NCI-H1092 (cell line): ENCODE results near the gene SLIT3.

Source experiments
- DNase-seq: peaks from one replicate; lab custom pipeline; 2025; lab: John Stamatoyannopoulos, UW

SLIT3 gene

DNA sequence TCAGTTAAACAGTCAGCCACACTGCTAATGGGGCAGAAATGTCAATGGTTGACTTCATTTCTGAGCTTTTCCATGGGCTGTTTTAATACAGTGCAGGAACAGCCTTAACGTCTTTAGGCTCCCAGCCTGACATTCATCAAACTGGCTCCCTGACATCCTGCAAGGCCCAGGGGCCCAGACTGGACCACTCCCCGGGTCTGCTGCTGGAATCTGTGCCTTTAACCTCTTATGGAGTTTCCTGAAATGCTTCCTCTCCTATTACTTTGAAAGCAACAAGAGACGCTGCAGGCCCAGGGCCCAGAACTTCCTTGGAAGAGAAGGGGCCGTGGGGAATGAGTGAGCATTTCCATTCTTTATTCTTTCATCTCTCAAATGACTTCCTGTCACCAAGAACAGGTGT lies 504.9 kb downstream of the SLIT3 start:
- DNase-seq: no peak

DNA sequence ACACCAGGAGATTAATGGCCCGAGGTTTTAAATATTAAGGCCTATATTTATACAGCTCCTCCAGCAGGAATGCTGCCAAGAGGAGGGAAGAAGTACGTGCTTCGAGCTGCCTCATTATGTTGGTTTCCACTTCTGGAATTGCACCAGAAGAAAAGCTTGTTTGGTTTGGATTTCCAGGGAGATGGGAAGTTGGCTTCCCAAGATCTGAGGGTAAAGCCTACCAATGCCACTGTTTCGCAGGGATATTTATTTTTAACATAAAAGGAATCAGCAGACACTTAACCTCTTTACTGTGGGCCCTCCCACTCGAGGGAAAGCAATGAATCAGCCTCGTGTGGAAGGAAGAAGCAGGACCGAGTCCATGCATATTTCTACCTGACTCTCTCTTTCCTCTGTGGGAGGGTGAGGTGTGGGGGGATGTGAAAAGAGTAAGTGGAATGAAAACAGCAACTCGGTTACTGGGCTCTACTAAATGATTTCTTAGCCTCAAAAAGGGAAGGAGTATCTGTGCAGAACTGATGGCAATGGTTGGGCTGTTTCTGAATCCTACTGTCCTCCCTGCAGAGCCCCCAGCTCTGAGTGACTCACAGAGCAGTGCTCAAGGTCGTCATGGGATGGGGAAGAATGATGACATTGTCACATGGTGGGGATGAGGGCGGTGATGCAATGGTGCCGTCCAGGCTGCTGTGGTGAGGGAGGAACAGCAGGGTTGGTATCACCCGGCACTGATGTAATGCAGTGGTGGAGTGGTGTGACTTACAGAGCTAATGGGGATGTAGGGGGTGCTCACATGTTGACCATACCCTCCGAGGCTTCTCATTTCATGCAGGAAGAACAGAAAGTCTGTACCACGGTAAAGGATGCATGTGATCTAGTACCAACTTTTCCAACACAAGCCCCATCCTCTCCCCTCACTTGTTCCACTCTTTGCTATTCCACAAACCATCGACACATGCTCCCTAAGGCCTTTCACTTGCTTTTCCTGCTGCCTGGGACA lies 506.8 kb downstream of the SLIT3 start:
- DNase-seq: no peak

DNA sequence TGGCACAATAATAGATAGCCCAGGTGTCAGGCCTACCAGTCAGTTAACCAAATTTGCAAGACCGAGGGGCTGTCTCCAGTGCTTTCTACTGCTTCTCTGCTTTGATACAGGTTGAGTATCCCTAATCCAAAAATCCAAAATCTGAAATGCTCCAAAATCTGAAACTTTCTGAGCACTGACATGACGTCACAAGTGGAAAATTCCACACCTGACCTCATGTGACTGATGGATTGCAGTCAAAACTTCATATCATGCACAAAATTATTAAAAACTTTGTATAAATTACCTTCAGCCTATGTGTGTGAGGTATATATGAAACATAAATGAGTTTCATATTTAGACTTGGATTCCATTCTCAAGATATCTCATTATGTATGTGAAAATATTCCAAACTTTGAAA lies 508.3 kb downstream of the SLIT3 start:
- no peak for DNase-seq

DNA sequence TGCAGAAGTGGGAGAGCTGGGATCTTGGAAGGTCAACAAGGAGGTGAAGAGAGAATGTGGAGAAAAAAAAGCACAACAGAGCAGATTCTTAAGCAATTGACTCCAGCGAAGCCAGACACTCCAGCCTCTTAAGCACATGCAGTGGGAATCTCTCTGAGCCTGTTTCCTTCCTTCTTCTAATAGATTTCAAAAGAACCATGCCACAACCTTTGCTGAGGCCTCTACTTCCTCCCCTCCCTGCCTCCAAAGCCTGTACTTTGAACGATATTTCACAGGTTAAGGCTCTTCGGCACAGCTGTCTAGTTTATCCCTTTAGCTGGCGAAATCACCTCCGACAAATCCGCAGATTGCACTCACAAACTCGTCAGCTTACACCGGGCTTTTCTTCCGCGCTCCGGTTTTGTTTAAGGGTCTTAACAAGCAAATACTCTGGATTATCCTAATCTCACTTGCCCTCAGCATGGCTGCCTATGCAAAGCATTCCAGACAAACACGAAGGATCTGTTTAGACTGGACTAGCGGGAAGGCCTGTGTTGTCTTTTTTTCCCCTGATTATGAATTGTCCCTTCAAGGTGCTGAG lies 510.2 kb downstream of the SLIT3 start:
- DNase-seq: no peak

DNA sequence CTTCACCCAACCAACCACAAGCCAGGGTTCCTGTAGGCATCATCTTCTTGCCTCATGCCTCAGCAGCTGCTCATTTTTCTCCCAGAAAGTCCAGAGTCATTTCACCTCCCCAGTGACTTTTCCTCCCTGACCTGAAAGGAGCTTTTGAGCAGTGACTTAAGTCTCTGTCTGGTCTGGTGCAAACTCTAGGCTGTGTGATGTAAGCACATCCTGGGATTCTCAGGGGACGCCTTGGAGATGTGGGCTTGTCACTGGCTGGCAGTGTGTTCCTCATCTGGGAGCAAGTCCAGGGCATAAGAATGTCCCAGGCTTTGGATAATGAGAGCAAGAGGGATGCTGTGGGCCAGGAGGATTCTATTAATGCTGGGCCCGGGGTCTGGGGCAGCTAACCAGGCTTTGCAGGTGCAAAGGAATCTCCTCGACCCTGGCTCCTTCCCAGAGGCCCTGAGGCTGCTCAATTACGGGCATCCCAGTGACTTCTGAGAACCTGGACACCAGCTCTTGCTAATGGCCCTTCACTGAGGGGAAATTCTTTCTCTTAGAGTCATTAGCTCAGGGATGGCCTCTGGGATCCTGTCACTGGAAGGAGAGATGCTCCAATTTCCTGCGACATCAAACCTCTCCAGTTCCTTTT lies 510.8 kb downstream of the SLIT3 start:
- no peak for DNase-seq

DNA sequence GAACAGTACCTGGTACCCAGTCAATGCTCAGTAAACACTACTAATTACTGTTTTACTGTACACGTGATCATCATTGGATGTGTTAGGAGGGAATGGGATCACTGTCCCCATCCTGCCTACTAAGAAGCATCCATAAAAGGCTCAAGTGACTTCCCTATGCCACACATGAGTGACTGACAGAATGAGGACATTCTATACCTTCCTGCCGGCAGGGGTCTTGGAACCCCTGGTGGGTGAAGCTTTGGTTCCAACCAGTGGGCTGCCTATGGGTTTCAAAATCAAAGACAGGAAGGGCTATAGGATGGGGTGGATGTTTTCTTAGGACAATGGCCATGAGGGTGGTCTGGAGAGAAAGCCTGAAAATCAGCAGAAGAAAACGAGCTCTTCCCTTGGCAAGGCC lies 512.2 kb downstream of the SLIT3 start:
- DNase-seq: no peak

DNA sequence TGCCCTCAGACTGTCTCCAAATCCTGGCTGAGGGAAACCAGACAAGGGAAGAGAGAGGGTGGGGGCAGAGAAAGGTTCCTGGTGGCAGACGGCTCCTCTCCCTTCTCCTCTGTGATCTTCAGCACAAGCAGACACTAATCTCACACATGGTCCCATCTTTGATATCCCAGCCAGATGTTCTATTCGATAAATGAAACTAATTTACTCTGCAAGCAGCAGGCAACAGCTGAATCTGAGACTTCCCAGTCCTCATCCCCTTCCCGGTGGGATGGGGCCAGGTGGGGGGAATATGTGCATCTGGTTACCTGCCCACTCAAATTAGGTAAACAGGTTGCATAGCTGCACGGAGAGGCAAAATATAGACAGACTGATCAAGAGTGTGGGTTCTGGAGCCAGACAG lies 512.8 kb downstream of the SLIT3 start:
- DNase-seq: no peak

DNA sequence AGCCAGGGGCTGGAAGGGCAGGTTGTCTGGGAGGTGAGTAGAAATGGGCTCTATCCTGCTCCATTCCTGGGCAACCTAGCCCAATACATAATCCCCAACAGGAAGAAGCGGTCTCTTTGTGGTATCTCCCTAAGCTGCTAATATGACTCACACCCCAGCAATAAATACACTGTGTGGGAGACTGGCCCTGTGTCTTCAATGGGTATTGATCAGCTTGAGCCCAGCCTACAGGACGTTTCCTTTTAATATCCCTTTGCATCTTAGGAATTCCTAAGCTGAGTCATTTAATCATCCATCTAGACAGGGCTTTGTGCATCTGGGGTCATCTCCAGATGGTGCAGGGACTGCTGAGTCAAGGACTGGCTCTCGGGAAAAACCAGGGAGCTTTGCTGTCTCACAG lies 514.8 kb downstream of the SLIT3 start:
- no peak for DNase-seq

DNA sequence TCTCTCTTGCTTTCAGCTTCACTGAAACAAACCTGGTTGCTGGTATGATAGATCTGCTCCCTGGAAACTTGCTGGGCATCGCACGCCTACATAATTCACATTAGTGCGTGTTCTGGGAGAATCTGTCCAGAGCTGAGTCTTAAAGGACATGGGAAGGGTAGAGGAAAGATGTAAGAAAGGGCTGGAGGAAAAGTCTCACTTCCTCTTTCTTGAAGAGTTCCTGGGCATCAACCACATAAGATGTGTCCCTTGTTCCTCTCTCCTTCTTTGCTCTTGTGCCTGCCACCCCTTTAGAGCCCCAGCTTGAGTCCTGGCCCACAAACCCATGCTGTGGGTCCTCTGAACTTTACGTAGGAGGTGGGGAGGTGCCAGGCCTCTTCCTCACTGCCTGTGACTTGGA lies 516.5 kb downstream of the SLIT3 start:
- no peak for DNase-seq

DNA sequence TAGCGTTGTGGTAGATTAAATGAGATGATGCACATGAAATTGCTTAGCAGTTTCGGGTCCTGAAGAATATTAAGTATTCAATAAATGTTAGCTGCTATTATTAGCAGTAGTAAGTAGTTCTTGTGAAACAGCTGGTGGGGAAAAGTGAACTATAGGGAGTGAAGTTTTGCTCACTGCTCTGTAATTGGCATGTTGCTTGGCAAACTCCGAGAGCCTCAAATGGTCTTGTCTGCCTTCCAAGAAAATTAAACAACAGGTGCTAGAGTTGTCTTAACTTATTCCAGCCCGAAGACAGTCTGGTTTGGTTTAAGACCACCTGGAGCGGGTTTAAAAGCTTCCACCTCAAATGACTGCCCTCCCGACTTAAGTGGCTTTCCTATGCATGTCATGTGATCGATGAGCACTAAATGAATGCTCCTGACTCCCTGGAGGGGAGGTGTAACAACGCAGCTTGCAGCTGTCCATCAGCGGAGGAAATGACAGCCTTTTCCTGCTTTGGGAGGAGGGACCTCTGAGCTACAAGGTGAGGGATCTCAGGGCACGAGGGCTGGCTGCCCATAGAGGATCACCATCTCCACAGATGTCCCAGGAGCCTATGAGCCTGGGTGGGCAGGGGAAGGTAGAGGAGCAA lies 518.9 kb downstream of the SLIT3 start:
- DNase-seq: no peak

DNA sequence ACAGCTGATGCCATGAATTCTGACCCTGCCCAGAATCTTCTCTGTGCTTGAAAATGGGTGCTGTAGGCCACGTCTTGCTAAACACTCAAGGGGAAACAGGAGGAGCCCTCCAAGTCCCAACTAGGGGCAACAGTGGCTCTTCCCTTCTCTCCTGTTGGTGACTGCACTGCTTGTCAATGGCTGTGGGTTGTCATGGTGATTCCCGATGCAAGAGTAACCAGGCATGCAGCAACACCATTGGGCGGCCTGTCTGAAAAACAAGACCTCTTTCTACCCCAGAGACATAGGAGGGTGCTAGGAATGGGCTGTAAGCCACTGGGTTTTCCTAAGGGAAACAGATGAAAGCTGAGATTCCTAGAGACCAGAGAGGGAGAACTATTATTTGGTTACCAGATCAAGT lies 520.1 kb downstream of the SLIT3 start:
- DNase-seq: no peak

DNA sequence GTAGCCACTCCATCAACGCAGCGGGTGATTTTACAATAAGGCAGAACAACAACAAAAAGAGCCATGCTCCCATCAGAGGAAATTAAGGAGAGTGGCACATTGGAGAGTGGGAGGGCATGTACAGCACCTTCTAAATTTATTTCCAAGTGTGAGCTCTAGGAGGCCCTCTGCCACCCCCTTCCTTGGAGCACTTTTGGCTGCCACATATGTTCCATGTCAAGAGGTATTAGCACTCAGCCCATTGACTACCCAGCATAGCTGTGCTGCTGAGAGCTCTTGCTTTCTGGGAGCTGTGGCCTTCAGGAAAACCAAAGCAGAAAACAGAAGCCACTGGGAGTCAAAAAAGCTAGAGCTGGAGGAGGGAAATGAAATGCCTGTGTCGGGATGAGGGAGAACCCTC lies 521.6 kb downstream of the SLIT3 start:
- no peak for DNase-seq

DNA sequence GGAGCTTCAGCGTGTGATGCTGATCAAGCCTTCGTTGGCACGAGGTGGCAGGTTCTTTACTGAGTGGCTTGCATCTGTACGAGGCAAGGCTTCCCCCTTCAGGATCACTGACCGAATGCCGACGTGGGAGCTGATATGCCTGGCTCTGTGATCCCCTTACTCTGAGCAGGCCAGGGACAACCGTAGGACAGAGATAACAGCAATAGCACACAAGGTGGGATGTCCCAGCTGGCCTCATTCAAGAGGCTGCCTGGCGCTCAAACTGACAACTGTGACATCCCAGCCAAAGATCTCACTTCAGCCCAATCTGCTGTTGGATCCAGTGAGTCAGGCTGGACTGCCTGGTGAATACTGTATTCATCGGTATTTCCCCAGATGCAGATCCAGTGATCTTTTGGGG lies 522.4 kb downstream of the SLIT3 start:
- no peak for DNase-seq

DNA sequence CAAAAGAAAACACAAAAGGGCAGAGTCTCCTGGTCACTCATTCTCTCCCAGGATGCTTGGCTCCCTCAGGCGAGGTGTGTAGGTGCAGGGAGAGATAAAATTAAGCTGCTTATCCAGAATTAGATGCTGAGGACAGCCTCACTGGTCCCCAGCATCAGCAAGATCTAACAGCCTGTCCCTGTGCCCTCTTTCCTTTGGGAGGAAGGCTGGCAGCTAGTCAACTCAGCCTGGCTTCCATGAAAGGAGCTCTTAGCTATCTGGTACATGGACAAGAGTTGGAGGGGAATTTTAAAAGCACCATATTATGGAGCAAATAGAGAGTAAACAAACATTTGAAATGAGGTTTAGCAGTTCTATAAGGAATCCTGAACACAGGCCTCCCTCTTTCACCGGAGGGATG lies 523.3 kb downstream of the SLIT3 start:
- no peak for DNase-seq

DNA sequence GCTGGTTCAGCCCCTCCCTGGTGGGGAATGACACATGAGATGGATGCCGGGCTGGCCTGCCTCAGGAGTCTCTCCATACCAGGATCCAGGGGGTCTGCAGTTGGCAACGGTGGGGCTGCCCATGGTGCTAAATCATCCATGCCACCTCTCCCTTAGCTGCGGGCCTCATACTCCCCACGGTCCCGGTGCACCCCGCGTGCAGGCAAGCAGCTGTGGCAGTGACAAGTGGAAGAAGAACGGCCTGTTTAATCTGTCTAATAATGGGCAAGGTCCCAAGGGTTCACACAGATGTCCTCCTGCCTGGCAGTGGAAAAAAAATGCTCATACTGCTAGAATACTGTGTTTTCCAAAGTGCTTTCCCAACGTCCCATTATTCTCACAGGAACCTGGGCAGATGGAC lies 524.9 kb downstream of the SLIT3 start:
- DNase-seq: no peak

DNA sequence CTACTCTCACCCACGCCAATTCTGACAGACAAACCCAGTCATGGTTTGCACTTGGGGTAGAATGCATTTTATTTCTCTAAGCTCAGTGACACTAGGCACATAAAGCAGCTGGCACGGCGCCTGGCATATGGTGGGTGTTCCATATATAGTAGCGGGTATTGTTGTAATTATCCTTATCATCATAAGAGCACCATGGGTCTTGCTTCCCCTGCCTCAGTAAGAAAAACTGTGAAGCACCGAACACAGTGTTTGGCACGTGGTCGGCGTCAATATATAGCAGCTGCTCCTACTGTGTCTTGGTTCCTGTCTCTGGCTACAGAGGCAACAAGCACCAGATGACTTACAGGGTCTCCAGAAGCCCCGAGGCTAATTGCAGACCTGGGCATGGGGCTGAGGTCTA lies 527.7 kb downstream of the SLIT3 start:
- no peak for DNase-seq

DNA sequence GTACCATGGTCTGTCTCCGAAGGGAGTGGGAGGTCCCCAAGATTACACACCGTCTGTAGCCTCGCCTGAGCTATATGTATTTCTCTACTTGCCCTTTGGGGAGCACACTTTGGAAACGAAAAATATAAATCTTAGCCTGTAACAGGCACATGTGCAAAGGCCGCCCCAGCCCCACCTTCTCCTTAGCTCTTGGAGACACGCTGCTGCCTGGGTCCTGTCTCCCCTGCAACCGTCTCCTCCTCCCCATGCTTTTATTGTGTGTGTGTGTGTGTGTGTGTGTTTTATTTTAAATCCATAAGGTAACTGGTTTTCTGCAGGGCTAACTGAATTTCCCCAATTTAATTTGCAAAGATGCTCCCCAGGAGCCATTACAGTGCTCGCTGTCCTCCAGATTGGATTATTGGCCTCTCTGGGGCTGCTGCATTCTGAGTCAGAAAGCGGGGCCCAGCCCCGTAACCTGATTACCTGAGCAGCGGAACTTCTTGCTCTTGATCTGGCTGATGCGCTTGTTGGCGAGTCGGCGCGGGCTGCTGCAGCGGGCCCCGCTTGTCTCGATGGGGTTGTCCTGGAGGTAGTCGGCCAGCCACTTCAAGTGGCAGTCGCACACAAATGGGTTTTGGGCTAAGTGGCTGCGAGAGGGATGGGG lies 528.5 kb downstream of the SLIT3 start:
- no peak for DNase-seq

DNA sequence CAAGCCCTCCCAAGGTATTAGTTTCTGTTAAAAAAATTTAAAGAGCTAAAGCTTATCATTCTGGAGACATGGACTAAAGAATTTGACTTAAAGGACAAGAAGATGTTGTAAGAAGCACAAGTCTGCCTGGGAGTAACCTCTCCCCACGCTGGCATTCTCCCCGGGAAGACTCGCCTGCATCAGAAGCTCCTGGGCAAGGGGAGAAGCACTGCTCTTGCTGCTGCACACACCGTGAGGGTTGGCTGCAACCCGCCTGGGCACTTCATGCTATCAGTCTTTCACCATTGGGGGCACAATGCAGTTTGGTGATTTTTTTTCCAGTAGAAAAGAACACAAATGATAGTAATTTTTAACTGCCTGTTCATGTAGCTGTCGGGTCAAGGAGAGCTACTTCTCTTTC lies 529.3 kb downstream of the SLIT3 start:
- DNase-seq: no peak

DNA sequence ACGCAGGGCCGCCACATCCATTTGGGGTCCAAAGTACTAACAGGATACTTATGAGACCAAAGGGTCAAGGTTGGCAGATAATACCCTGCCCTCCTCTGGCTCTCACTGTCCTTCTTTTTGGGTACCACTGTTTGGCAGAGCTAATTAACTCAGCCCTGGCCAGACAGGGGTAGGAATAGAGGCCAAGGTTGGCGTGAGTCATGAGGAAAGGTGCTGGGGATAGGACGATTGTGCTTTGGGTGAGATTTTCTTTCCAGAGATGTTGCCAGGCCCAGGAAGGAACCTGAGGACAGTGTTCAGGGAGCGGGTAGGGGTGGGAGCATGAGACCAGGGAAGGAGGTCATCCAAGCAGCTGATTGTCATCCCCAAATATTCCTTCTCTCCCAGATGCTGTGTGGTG lies 529.9 kb downstream of the SLIT3 start:
- DNase-seq: no peak

DNA sequence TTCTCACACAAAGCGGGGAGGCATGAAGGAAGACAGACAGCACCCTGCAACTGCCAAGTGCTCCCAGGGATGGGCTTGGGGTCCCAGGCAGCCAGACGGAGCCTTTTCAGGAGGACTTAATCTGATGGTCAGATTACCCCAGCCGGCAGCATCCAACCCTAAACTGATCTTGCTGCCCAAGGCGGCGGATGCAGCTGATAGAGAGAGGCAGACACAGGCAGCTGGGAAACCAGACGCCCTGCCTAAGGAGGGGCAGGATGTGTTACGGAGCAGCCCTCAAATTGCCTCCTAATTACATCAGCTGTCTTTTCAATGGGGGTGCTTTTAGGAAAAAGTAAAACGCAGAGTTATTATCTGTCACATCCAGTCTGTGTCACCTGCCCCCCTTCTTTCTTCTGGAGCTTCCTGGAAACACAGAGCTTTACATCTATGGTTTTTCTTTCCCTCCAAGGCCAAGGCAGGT lies 530.9 kb downstream of the SLIT3 start:
- DNase-seq: no peak

DNA sequence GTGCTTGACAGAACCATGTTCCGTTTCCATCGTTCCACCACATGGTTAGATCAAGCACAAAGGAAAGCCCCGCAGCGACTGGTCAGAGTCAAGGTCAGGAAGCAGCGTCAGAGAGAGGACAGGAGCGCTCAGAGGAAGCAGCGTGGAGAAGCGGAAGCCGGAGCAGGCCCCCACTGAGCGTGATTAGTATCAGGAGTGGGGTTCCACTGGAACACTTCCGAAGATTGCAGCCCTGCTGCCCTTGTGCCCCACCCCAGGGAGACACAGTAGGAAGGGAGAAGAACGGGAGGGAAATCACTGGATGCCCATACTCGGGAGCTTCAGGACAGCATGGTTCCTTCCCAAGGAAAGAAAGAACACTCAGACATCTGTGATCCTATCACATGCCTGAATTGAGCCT lies 532.8 kb downstream of the SLIT3 start:
- no peak for DNase-seq

DNA sequence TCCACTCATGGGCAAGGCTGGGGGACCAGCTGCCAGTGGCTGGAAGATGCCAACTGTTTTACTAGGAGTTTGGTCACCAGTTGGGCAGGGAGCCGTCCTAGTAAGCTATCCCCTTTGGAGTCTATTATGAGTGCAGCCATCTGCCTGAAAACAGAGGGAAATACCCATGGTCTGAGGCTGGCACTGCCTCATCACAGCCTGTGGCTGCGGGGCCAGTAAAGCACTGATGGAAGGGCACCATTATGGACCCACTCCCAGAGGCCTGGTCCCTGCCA lies 534.6 kb downstream of the SLIT3 start:
- DNase-seq: no peak
